GM19043 (cell line): ENCODE results near the gene UBE2O.
"Not testable (repeated sequence)": the region's sequence is repeated elsewhere in the genome, so short reads cannot be mapped to it uniquely, and the experiment has no call there.

Experiments used
- ATAC-seq: cut with Tn5 transposase; IDR thresholded peaks from one replicate; pipeline ENCODE4 v1.9.1; 2021; ENCODE audit warnings: low read depth; ENCODE audit not compliant: unreplicated experiment

Gene UBE2O

GRCh38 chr17:76381633-76382350 lies 71.2 kb downstream of the UBE2O start:
- ATAC-seq: no peak

- no peak for ATAC-seq
Measured at GRCh38 chr17:76379646-76380376, 73.1 kb downstream of the UBE2O start.

DNA sequence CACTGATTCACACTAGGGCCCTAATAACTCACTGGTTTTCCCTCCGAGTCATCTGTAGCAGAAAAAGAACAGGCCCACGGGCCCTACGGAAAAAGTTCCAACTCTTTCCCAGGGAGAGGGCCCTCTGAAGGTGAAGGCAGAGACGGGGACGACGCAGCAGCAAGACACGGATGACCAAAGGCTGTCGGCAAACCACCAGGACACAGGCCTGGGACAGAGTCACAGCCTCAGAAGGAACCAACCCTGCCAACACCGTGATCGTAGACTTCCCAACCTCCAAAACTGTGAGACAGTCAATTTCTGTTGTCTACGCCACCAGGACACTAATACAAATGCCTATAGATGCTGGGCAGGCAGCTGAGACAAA lies 73.7 kb downstream of the UBE2O start:
- ATAC-seq: no peak

DNA sequence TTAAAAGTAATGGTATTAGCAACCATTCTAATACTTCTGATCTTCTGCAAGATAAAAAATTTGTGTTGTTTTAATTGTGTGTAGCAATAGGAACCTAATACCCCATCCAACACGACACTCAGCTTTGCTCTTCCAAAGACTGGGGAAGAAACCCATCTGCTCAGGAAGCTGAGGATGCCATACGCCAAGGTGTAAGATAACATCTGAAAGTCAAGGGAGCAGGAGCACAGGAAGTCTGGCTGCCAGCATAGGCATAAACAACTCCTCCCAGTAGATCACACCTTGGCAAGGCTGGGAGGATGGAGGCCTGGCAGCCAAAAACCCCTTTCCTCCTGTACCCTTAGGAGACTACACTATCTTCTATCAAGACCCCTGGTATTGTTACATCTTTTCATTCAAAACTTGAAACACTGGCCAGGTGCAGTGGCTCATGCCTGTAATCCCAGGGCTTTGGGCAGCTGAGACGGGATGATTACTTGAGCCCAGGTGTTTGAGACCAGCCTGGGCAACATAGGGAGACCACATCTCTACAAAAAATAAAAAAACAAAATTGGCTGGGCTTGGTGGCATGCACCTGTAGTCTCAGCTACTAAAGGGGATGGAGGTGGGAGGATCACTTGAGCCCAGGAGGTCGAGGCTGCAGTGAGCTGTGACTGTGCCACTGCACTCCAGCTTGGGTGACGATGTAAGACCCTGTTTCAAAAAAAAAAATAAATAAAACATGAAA lies 74.2 kb downstream of the UBE2O start:
- no peak for ATAC-seq

- no peak for ATAC-seq
Measured at GRCh38 chr17:76376318-76377133, 76.4 kb downstream of the UBE2O start.

GRCh38 chr17:76371656-76372628 lies 81.0 kb downstream of the UBE2O start:
- no peak for ATAC-seq

- ATAC-seq: no peak
Measured at GRCh38 chr17:76370261-76370993, 82.5 kb downstream of the UBE2O start.

GRCh38 chr17:76369804-76370203 lies 83.1 kb downstream of the UBE2O start:
- ATAC-seq: no peak

DNA sequence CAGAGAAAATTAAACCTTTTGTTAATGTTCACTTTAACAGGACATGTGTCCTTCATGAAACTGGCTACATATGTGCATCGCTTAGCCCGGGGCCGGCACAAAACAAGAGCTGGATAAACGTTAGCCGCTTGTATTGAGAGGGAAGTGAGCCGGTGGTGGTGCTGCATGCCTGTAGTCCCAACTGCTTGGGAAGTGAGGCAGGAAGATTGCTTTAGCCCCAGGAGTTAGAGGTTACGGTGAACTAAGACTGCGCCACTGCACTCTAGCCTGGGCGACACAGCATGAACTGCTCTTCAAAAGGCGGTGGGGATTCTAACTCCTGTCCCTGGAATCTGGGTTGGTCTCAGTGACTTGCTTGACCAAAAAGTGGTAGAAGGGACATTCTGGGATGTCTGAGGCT lies 83.6 kb downstream of the UBE2O start:
- ATAC-seq: no peak

DNA sequence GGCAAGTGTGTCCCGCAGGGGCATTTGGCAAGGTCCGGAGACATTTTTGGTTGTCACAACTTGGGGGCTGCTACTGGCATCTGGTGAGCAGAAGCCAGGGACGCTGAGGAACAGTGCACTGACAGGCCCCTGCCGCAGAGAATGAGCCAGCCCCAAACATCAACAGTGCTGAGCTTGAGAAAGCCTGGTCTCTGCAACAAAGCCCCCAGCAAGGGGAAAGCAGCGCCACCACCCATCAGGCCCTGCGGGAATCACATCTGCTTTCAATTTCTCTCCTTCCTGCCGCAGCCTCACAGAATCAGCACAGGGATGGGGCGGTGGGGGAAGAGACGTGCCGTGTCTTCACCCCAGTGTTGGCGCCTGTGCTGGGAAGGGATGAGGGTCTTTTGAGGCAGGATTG lies 84.4 kb downstream of the UBE2O start:
- no peak for ATAC-seq

- ATAC-seq: no peak
Measured at GRCh38 chr17:76367642-76368041, 85.3 kb downstream of the UBE2O start.

- no peak for ATAC-seq
Measured at GRCh38 chr17:76366247-76366646, 86.7 kb downstream of the UBE2O start.

DNA sequence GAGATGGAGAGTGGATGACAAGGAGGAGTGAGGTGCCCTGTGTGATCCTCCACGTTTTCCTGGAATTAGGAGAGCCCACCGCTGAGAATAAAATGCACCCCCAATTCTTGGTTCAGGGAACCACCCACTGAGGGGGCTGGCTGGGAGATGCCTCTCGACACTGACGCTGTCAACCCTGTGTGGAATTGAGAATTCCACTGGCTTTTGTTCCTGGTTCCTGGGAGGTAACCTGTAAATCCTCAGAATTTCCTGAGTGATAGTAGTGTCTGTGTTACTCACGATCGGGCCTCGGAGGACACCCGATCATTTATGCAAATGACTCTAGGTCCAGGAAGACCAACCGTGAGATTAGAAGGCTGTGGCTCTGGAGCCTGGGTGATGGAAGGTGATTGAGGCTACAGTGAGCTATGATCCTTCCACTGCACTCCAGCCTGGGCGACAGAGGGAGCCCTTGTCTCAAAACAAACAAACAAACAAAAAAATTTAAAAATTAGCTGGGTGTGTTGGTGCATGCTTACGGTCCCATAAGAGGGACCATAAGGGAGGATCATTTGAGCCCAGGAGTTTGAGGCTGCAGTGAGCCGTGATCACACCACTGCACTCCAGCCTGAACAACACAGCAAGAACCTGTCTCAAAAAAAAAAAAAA lies 87.6 kb downstream of the UBE2O start:
- no peak for ATAC-seq

- no peak for ATAC-seq
Measured at GRCh38 chr17:76363107-76363842, 89.7 kb downstream of the UBE2O start.

GRCh38 chr17:76360461-76360860 lies 92.5 kb downstream of the UBE2O start:
- ATAC-seq: no peak

- ATAC-seq: not testable (repeated sequence)
Measured at GRCh38 chr17:76359776-76360175, 93.2 kb downstream of the UBE2O start.

DNA sequence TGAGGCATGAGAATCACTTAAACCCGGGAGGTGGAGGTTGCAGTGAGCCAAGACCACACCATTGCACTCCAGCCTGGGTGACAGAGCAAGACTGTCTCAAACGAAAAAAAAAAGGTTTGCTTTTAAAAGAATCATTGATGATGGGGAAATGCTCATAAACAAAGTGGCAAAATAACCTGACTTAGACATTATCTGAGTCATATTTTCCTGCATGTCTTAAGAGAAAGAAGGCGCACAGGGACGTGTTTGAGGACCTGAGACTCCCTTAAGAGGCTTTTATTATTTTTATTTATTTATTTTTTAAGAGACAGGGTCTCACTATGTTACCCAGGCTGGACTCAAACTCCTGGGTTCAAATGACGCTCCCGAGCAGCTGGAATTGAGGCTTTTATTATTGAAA lies 93.6 kb downstream of the UBE2O start:
- no peak for ATAC-seq
